HEK293 (cell line): ENCODE data around the gene CA5A.

Source experiments
- BCL11B ChIP-seq: fragments of 450-650 bp; formaldehyde crosslinking; IDR thresholded peaks from 2 replicates; pipeline ENCODE4 v1.5.1; 2016; ENCODE audit warnings: low read depth, missing biosample characterization, missing genetic modification characterization
- GLI4 ChIP-seq: fragments of 450-650 bp; formaldehyde crosslinking; IDR thresholded peaks from 2 replicates; pipeline ENCODE4 v1.5.1; 2016; ENCODE audit warnings: missing biosample characterization, missing genetic modification characterization
- GLIS1 ChIP-seq: fragments of 450-650 bp; formaldehyde crosslinking; IDR thresholded peaks from 2 replicates; pipeline ENCODE4 v1.5.1; 2016; ENCODE audit warnings: missing biosample characterization, missing genetic modification characterization
- IKZF3 ChIP-seq: fragments of 450-650 bp; IDR thresholded peaks from 2 replicates; pipeline ENCODE4 v1.5.0; 2018; ENCODE audit warnings: missing biosample characterization, mild to moderate bottlenecking, missing genetic modification characterization, moderate library complexity
- KLF1 ChIP-seq: fragments of 450-650 bp; formaldehyde crosslinking; IDR thresholded peaks from 2 replicates; pipeline ENCODE4 v1.5.1; 2016; ENCODE audit warnings: missing biosample characterization, missing genetic modification characterization
- KLF16 ChIP-seq: fragments of 450-650 bp; formaldehyde crosslinking; IDR thresholded peaks from 2 replicates; pipeline ENCODE4 v1.5.1; 2017; ENCODE audit warnings: missing biosample characterization, missing genetic modification characterization
- SALL2 ChIP-seq: fragments of 450-650 bp; formaldehyde crosslinking; IDR thresholded peaks from 2 replicates; pipeline ENCODE4 v1.5.0; 2017; ENCODE audit warnings: missing biosample characterization, mild to moderate bottlenecking, missing genetic modification characterization, borderline replicate concordance
- SCRT2 ChIP-seq: fragments of 450-650 bp; formaldehyde crosslinking; IDR thresholded peaks from 2 replicates; pipeline ENCODE4 v1.5.1; 2016; ENCODE audit warnings: missing biosample characterization, missing genetic modification characterization
- SETDB1 ChIP-seq: IDR thresholded peaks from one replicate; pipeline ENCODE4 v1.6.1; 2017; ENCODE audit warnings: mild to moderate bottlenecking, low read length, moderate library complexity, mixed read lengths; ENCODE audit not compliant: insufficient read length
- TCF7L2 ChIP-seq: IDR thresholded peaks from 2 replicates; pipeline ENCODE4 v1.6.1; 2011; ENCODE audit warnings: low read depth, mild to moderate bottlenecking, inconsistent platforms, low read length, moderate library complexity, borderline replicate concordance
- YY2 ChIP-seq: fragments of 450-650 bp; formaldehyde crosslinking; IDR thresholded peaks from 2 replicates; pipeline ENCODE4 v1.5.1; 2016; ENCODE audit warnings: missing biosample characterization, missing genetic modification characterization
- ZBTB1 ChIP-seq: fragments of 450-650 bp; formaldehyde crosslinking; IDR thresholded peaks from 2 replicates; pipeline ENCODE4 v1.5.1; 2016; ENCODE audit warnings: missing biosample characterization, missing genetic modification characterization
- ZBTB21 ChIP-seq: fragments of 450-650 bp; formaldehyde crosslinking; IDR thresholded peaks from 2 replicates; pipeline ENCODE4 v1.5.1; 2017; ENCODE audit warnings: missing biosample characterization, missing genetic modification characterization
- ZNF175 ChIP-seq: fragments of 450-650 bp; formaldehyde crosslinking; IDR thresholded peaks from 2 replicates; pipeline ENCODE4 v1.5.1; 2016; ENCODE audit warnings: missing biosample characterization, missing genetic modification characterization
- ZNF202 ChIP-seq: fragments of 450-650 bp; formaldehyde crosslinking; IDR thresholded peaks from 2 replicates; pipeline ENCODE4 v1.5.1; 2016; ENCODE audit warnings: missing biosample characterization, missing genetic modification characterization, borderline replicate concordance
- ZNF214 ChIP-seq: fragments of 450-650 bp; formaldehyde crosslinking; IDR thresholded peaks from 2 replicates; pipeline ENCODE4 v1.5.1; 2017; ENCODE audit warnings: missing biosample characterization, mild to moderate bottlenecking, missing genetic modification characterization, borderline replicate concordance
- ZNF223 ChIP-seq: fragments of 450-650 bp; formaldehyde crosslinking; IDR thresholded peaks from 2 replicates; pipeline ENCODE4 v1.5.1; 2016; ENCODE audit warnings: missing biosample characterization, missing genetic modification characterization
- ZNF239 ChIP-seq: fragments of 450-650 bp; formaldehyde crosslinking; IDR thresholded peaks from 2 replicates; pipeline ENCODE4 v1.5.1; 2016; ENCODE audit warnings: missing biosample characterization, missing genetic modification characterization
- ZNF302 ChIP-seq: fragments of 450-650 bp; formaldehyde crosslinking; IDR thresholded peaks from 2 replicates; pipeline ENCODE4 v1.5.1; 2016; ENCODE audit warnings: missing biosample characterization, missing genetic modification characterization, low read depth
- ZNF324 ChIP-seq: fragments of 450-650 bp; formaldehyde crosslinking; IDR thresholded peaks from 2 replicates; pipeline ENCODE4 v1.5.1; 2016; ENCODE audit warnings: missing biosample characterization, missing genetic modification characterization
- ZNF335 ChIP-seq: fragments of 450-650 bp; formaldehyde crosslinking; conservative IDR thresholded peaks from 2 replicates; pipeline ENCODE4 v1.5.1; 2016; ENCODE audit warnings: missing biosample characterization, missing genetic modification characterization
- ZNF366 ChIP-seq: fragments of 450-650 bp; formaldehyde crosslinking; conservative IDR thresholded peaks from 2 replicates; pipeline ENCODE4 v1.5.1; 2016; ENCODE audit warnings: missing biosample characterization, missing genetic modification characterization
- ZNF426 ChIP-seq: fragments of 450-650 bp; formaldehyde crosslinking; IDR thresholded peaks from 2 replicates; pipeline ENCODE4 v1.5.1; 2017; ENCODE audit warnings: missing biosample characterization, missing genetic modification characterization, mild to moderate bottlenecking, inconsistent platforms, moderate library complexity
- ZNF510 ChIP-seq: fragments of 450-650 bp; formaldehyde crosslinking; IDR thresholded peaks from 2 replicates; pipeline ENCODE4 v1.5.1; 2018; ENCODE audit warnings: mild to moderate bottlenecking, missing genetic modification characterization, missing biosample characterization; ENCODE audit not compliant: insufficient replicate concordance
- ZNF549 ChIP-seq: fragments of 450-650 bp; IDR thresholded peaks from 2 replicates; pipeline ENCODE4 v1.5.1; 2018; ENCODE audit warnings: missing biosample characterization, missing genetic modification characterization, mild to moderate bottlenecking, inconsistent platforms, moderate library complexity
- ZNF623 ChIP-seq: fragments of 450-650 bp; formaldehyde crosslinking; IDR thresholded peaks from 2 replicates; pipeline ENCODE4 v1.5.1; 2016; ENCODE audit warnings: missing biosample characterization, missing genetic modification characterization
- ZNF624 ChIP-seq: fragments of 450-650 bp; formaldehyde crosslinking; IDR thresholded peaks from 2 replicates; pipeline ENCODE4 v1.5.1; 2017; ENCODE audit warnings: missing biosample characterization, missing genetic modification characterization
- ZNF626 ChIP-seq: fragments of 450-650 bp; sonication (Bioruptor Pico); formaldehyde crosslinking; IDR thresholded peaks from 2 replicates; pipeline ENCODE4 v1.5.1; 2018; ENCODE audit warnings: missing biosample characterization, missing genetic modification characterization, inconsistent platforms
- ZNF629 ChIP-seq: fragments of 450-650 bp; formaldehyde crosslinking; IDR thresholded peaks from 2 replicates; pipeline ENCODE4 v1.5.1; 2017; ENCODE audit warnings: missing biosample characterization, missing genetic modification characterization
- ZNF664 ChIP-seq: fragments of 450-650 bp; formaldehyde crosslinking; IDR thresholded peaks from 2 replicates; pipeline ENCODE4 v1.5.1; 2016; ENCODE audit warnings: missing biosample characterization, missing genetic modification characterization
- ZNF777 ChIP-seq: fragments of 450-650 bp; formaldehyde crosslinking; IDR thresholded peaks from 2 replicates; pipeline ENCODE4 v1.5.1; 2017; ENCODE audit warnings: missing biosample characterization, missing genetic modification characterization, borderline replicate concordance
- ZSCAN30 ChIP-seq: fragments of 450-650 bp; IDR thresholded peaks from 2 replicates; pipeline ENCODE4 v1.5.1; 2018; ENCODE audit warnings: missing biosample characterization, mild to moderate bottlenecking, missing genetic modification characterization, moderate library complexity
- TF ChIP-seq, protein P1 (sequence below): fragments of 450-650 bp; formaldehyde crosslinking; IDR thresholded peaks from 2 replicates; pipeline ENCODE4 v1.5.1; 2016; ENCODE audit warnings: missing biosample characterization, missing genetic modification characterization
- TF ChIP-seq, protein P2 (sequence below): fragments of 450-650 bp; formaldehyde crosslinking; IDR thresholded peaks from 2 replicates; pipeline ENCODE4 v1.5.1; 2016; ENCODE audit warnings: missing biosample characterization, missing genetic modification characterization
- TF ChIP-seq, protein P3 (sequence below): fragments of 450-650 bp; formaldehyde crosslinking; IDR thresholded peaks from 2 replicates; pipeline ENCODE4 v1.5.1; 2017; ENCODE audit warnings: missing biosample characterization, mild to moderate bottlenecking, missing genetic modification characterization, moderate library complexity

The CA5A gene

DNA sequence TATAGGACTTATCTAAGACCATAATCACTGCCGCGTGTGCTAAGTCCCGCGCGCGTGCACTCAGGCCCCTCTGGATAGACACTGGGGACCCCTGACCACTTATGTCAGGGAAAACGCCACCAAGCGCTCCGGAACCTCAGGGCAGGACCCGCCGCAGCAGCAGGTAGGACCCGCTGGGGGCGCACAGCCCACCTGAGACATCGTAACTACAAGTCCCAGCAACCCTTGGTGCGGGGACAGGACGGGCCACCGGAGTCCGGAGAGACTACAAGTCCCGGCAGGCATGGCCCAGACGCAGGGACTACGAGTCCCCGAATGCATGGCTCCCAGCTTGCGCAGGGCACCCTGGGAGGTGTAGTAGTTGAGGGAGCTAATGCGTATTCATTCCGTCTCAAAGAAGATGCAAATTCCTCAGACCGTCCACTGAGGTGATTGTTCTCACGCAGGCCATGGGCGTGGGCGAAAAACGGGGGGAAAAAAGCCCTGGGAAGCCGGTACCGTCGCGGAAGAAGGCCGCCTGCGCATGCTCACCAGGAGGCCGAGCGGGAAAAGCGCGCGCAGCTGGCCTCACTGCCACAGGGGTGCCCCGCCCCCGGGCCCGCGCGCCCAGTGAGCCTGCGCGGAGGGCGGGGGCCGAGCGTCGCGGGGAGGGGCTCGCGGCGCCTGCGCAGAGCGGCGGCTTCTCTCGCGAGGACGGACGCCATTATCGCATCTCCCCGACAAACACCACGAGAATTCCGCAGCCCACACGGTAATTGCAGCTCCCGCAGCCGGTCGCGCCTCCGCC lies 14.6 kb upstream of the CA5A start, which contains the start of gene BANP (continued):
- no peak for TF ChIP-seq TCF7L2
- no peak for TF ChIP-seq ZNF510 (tag by site-specific recombination)
- peak; percentile 94 for TF ChIP-seq YY2
- TF ChIP-seq ZBTB1 (tag by site-specific recombination): no peak
- TF ChIP-seq, protein P1, sequence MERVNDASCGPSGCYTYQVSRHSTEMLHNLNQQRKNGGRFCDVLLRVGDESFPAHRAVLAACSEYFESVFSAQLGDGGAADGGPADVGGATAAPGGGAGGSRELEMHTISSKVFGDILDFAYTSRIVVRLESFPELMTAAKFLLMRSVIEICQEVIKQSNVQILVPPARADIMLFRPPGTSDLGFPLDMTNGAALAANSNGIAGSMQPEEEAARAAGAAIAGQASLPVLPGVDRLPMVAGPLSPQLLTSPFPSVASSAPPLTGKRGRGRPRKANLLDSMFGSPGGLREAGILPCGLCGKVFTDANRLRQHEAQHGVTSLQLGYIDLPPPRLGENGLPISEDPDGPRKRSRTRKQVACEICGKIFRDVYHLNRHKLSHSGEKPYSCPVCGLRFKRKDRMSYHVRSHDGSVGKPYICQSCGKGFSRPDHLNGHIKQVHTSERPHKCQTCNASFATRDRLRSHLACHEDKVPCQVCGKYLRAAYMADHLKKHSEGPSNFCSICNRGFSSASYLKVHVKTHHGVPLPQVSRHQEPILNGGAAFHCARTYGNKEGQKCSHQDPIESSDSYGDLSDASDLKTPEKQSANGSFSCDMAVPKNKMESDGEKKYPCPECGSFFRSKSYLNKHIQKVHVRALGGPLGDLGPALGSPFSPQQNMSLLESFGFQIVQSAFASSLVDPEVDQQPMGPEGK: peak; percentile 23
- TF ChIP-seq SALL2 (tag by site-specific recombination): peak; percentile 44; the same call in 1 of the 2 replicates
- TF ChIP-seq ZNF366 (tag by site-specific recombination): no peak
- peak; percentile 89 for TF ChIP-seq KLF16
- TF ChIP-seq ZNF175 (tag by site-specific recombination): no peak
- no peak for TF ChIP-seq ZNF223
- TF ChIP-seq ZSCAN30: peak; percentile 74
- TF ChIP-seq ZNF777 (tag by site-specific recombination): no peak
- TF ChIP-seq ZNF214 (tag by site-specific recombination): no peak
- TF ChIP-seq ZNF629 (tag by site-specific recombination): peak; percentile 71
- 0 out of 2 replicates have a peak, but pooled peaks have one; percentile 15 for TF ChIP-seq ZNF664 (tag by site-specific recombination)
- TF ChIP-seq ZBTB21 (tag by site-specific recombination): peak; percentile 66
- peak; percentile 10; the same call in 1 of the 2 replicates for TF ChIP-seq ZNF623 (tag by site-specific recombination)
- no peak for TF ChIP-seq ZNF426 (tag by site-specific recombination)
- 0 out of 2 replicates have a peak, but pooled peaks have one; percentile 4 for TF ChIP-seq KLF1 (tag by site-specific recombination)
- TF ChIP-seq ZNF202: no peak
- TF ChIP-seq SETDB1: no peak
- peak; percentile 89 for TF ChIP-seq ZNF324 (tag by site-specific recombination)
- TF ChIP-seq IKZF3 (tag by site-specific recombination): 0 out of 2 replicates have a peak, but pooled peaks have one; percentile 5
- TF ChIP-seq, protein P2, sequence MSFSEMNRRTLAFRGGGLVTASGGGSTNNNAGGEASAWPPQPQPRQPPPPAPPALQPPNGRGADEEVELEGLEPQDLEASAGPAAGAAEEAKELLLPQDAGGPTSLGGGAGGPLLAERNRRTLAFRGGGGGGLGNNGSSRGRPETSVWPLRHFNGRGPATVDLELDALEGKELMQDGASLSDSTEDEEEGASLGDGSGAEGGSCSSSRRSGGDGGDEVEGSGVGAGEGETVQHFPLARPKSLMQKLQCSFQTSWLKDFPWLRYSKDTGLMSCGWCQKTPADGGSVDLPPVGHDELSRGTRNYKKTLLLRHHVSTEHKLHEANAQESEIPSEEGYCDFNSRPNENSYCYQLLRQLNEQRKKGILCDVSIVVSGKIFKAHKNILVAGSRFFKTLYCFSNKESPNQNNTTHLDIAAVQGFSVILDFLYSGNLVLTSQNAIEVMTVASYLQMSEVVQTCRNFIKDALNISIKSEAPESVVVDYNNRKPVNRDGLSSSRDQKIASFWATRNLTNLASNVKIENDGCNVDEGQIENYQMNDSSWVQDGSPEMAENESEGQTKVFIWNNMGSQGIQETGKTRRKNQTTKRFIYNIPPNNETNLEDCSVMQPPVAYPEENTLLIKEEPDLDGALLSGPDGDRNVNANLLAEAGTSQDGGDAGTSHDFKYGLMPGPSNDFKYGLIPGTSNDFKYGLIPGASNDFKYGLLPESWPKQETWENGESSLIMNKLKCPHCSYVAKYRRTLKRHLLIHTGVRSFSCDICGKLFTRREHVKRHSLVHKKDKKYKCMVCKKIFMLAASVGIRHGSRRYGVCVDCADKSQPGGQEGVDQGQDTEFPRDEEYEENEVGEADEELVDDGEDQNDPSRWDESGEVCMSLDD (tag by site-specific recombination): 0 out of 2 replicates have a peak, but pooled peaks have one; percentile 49
- TF ChIP-seq ZNF624 (tag by site-specific recombination): no peak
- peak; percentile 83 for TF ChIP-seq SCRT2 (tag by site-specific recombination)
- TF ChIP-seq ZNF239 (tag by site-specific recombination): no peak
- no peak for TF ChIP-seq BCL11B
- no peak for TF ChIP-seq ZNF626 (tag by site-specific recombination)
- no peak for TF ChIP-seq ZNF302 (tag by site-specific recombination)
- TF ChIP-seq ZNF335 (tag by site-specific recombination): peak; percentile 98
- TF ChIP-seq, protein P3, sequence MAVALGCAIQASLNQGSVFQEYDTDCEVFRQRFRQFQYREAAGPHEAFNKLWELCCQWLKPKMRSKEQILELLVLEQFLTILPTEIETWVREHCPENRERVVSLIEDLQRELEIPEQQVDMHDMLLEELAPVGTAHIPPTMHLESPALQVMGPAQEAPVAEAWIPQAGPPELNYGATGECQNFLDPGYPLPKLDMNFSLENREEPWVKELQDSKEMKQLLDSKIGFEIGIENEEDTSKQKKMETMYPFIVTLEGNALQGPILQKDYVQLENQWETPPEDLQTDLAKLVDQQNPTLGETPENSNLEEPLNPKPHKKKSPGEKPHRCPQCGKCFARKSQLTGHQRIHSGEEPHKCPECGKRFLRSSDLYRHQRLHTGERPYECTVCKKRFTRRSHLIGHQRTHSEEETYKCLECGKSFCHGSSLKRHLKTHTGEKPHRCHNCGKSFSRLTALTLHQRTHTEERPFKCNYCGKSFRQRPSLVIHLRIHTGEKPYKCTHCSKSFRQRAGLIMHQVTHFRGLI (tag by site-specific recombination): peak; percentile 28; the same call in 1 of the 2 replicates
- TF ChIP-seq ZNF549: no peak
- TF ChIP-seq GLI4 (tag by site-specific recombination): no peak
- TF ChIP-seq GLIS1 (tag by site-specific recombination): peak; percentile 34
